ENCODE data around the gene EML4. TPM values are rescaled to one million over a fixed set of nuclear protein-coding genes. Genes with fewer than 3 reads are reported as not detected.

Gene EML4
- total RNA-seq, 1 donor from 2014 or later: 50.8 TPM

- H3K27ac Mint-ChIP-seq (ENCODE audit: unreplicated experiment): no peak overlapping the region
- H3K4me1 Mint-ChIP-seq (ENCODE audit: low read depth, unreplicated experiment): no peaks in the 10 kb centered on the region
- no peak overlapping the region for H3K4me3 Mint-ChIP-seq (ENCODE audit: unreplicated experiment)
Observed at GRCh38 chr2:42223067-42223854, 54.1 kb downstream of the EML4 start.

GRCh38 chr2:42223855-42224268 is 54.7 kb downstream of the EML4 start:
- Mint-ChIP-seq H3K36me3 (ENCODE audit: unreplicated experiment) (no peaks in the 10 kb centered on the region), H3K9me3 (ENCODE audit: unreplicated experiment) (no peaks in the 10 kb centered on the region), H3K4me1 (ENCODE audit: low read depth, unreplicated experiment) (no peaks in the 10 kb centered on the region), H3K27me3 (ENCODE audit: unreplicated experiment) (no peaks in the 10 kb centered on the region), H3K27ac (ENCODE audit: unreplicated experiment) (no peak overlapping the region), H3K4me3 (ENCODE audit: unreplicated experiment) (no peak overlapping the region)
- no peak for DNase-seq
- no peak for TF ChIP-seq CTCF (IDR thresholded peaks at IDR 0.05; ENCODE audit: partially characterized antibody, unreplicated experiment)

More at GRCh38 chr2:42223067-42223854, 54.1 kb downstream of the EML4 start:
- no peak for TF ChIP-seq CTCF (IDR thresholded peaks at IDR 0.05; ENCODE audit: partially characterized antibody, unreplicated experiment)
- H3K36me3 Mint-ChIP-seq (ENCODE audit: unreplicated experiment): no peaks in the 10 kb centered on the region
- no peaks in the 10 kb centered on the region for H3K27me3 Mint-ChIP-seq (ENCODE audit: unreplicated experiment)
- H3K9me3 Mint-ChIP-seq (ENCODE audit: unreplicated experiment): no peaks in the 10 kb centered on the region
- DNase-seq: no peak

GRCh38 chr2:42224422-42225067 is 55.4 kb downstream of the EML4 start:
- no peaks in the 10 kb centered on the region for H3K36me3 Mint-ChIP-seq (ENCODE audit: unreplicated experiment)
- H3K4me1 Mint-ChIP-seq (ENCODE audit: low read depth, unreplicated experiment): no peaks in the 10 kb centered on the region
- no peak for DNase-seq
- H3K27me3 Mint-ChIP-seq (ENCODE audit: unreplicated experiment): peaks cover 1% of the 10 kb centered on the region
- no peaks in the 10 kb centered on the region for H3K9me3 Mint-ChIP-seq (ENCODE audit: unreplicated experiment)
- no peak overlapping the region for H3K4me3 Mint-ChIP-seq (ENCODE audit: unreplicated experiment)
- TF ChIP-seq CTCF (IDR thresholded peaks at IDR 0.05; ENCODE audit: partially characterized antibody, unreplicated experiment): no peak
- no peak overlapping the region for H3K27ac Mint-ChIP-seq (ENCODE audit: unreplicated experiment)

- Mint-ChIP-seq H3K36me3 (ENCODE audit: unreplicated experiment) (no peaks in the 10 kb centered on the region), H3K9me3 (ENCODE audit: unreplicated experiment) (no peaks in the 10 kb centered on the region), H3K4me1 (ENCODE audit: low read depth, unreplicated experiment) (no peaks in the 10 kb centered on the region), H3K27me3 (ENCODE audit: unreplicated experiment) (peaks cover 1% of the 10 kb centered on the region), H3K4me3 (ENCODE audit: unreplicated experiment) (no peak overlapping the region), H3K27ac (ENCODE audit: unreplicated experiment) (no peak overlapping the region)
- DNase-seq: no peak
- TF ChIP-seq CTCF (IDR thresholded peaks at IDR 0.05; ENCODE audit: partially characterized antibody, unreplicated experiment): no peak
Observed at GRCh38 chr2:42225573-42225972, 56.4 kb downstream of the EML4 start.

GRCh38 chr2:42227491-42227890 is 58.3 kb downstream of the EML4 start:
- DNase-seq: no peak
- H3K27me3 Mint-ChIP-seq (ENCODE audit: unreplicated experiment): peaks cover 1% of the 10 kb centered on the region
- H3K4me3 Mint-ChIP-seq (ENCODE audit: unreplicated experiment): no peak overlapping the region
- no peak for TF ChIP-seq CTCF (IDR thresholded peaks at IDR 0.05; ENCODE audit: partially characterized antibody, unreplicated experiment)
- no peaks in the 10 kb centered on the region for H3K9me3 Mint-ChIP-seq (ENCODE audit: unreplicated experiment)
- no peak overlapping the region for H3K27ac Mint-ChIP-seq (ENCODE audit: unreplicated experiment)
- H3K36me3 Mint-ChIP-seq (ENCODE audit: unreplicated experiment): no peaks in the 10 kb centered on the region
- H3K4me1 Mint-ChIP-seq (ENCODE audit: low read depth, unreplicated experiment): no peaks in the 10 kb centered on the region
